ENCODE results near the gene KIR2DL1.
"Not testable (repeated sequence)": the region's sequence is repeated elsewhere in the genome, so short reads cannot be mapped to it uniquely, and the experiment has no call there.

GRCh38 chr19:54777851-54778250 lies 8.3 kb downstream of the KIR2DL1 start:
- TF ChIP-seq CTCF (IDR thresholded peaks at IDR 0.05; ENCODE audit: low read depth, low read length); POLR2A (IDR thresholded peaks at IDR 0.05; ENCODE audit: extremely low read depth, insufficient read length); MAX (IDR thresholded peaks at IDR 0.05; ENCODE audit: low read depth, low read length): not testable (repeated sequence)
